ENCODE data around the gene GRAP2. TPM values are rescaled to one million over a fixed set of nuclear protein-coding genes. Genes with fewer than 3 reads are reported as not detected.

GRAP2 gene
- total and polyA plus RNA-seq, 9 of the 15 experiments (the other 6 are each of a cell fraction or from before 2014, with no cell fraction given): 4.8 to 88.7 (median 60.4) TPM

DNA sequence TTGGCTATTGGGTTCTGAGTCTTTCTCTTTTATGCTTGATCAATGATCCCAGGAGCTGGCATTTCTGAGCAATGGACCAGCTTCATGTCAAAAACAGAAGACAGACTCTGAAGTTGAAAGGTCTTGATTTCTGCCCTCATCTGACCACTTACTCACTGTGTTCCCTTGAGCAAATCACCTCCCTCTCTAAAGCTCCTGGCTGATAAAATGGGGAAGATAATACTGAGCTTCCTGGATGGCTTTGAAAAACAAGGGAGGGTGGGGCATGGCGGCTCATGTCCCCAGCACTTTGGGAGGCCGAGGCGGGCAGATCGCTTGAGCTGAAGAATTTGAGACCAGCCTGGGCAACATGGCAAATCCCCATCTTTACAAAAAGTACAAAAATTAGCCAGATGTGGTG, 100.2 kb downstream of the GRAP2 start:
- no peak overlapping the region for H3K4me2 ChIP-seq (ENCODE audit: insufficient read depth, low read length)
- no peaks in the 10 kb centered on the region; the same call in 1 of the 2 replicates for H4K20me1 ChIP-seq (replicated peaks; ENCODE audit: control insufficient read depth, insufficient read depth, low read length)
- H3K27ac ChIP-seq (ENCODE audit: extremely low read depth, low read depth, low read length): no peak overlapping the region
- H3K9me1 ChIP-seq (ENCODE audit: control insufficient read depth, insufficient read depth, low read length): no peaks in the 10 kb centered on the region
- peaks cover 42 to 52% of the 10 kb centered on the region in 2 experiments for H3K4me1 ChIP-seq (replicated peaks in 1 of 2; ENCODE audit: control insufficient read depth in 2 of 2, insufficient read depth in 2 of 2, low read length in 2 of 2)
- in situ Hi-C loops (cut with MboI) (no loop called here), intact Hi-C loops (cut with micrococcal nuclease) (no loop called here)
- FAIRE-seq: no peak
- POLR2A ChIA-PET: interaction anchor here (0.6 to 1.9 kb wide), 4 partner anchors 25 to 387 kb away, joined by 3 to 10 read pairs (median 4); no protein-coding TSS in a partner anchor
- BruUV-seq (replicated peaks): no TSS peak
- H3K79me2 ChIP-seq (ENCODE audit: control insufficient read depth, insufficient read depth, low read length): no peaks in the 10 kb centered on the region
- no peaks in the 10 kb centered on the region for H3K27me3 ChIP-seq (ENCODE audit: control insufficient read depth in 2 of 2, insufficient read depth in 2 of 2, low read length in 2 of 2)
- CTCF ChIA-PET (ENCODE audit: low intra/inter-chr PET ratio): no interaction called here
- no peak overlapping the region for H2AFZ ChIP-seq (ENCODE audit: low read depth, low read length)
- peak overlapping the region in 1 of 2 experiments; percentile 67; a peak in 1 of 4 replicates for H3K9ac ChIP-seq (ENCODE audit: insufficient read depth in 1 of 2, low read depth in 2 of 2, low read length in 2 of 2)
- WGBS (ENCODE audit: insufficient coverage, low coverage, missing lambda C conversion rate): 16% methylated on average over 3 of the region's 4 CpGs
- no peaks in the 10 kb centered on the region for H3K9me3 ChIP-seq (replicated peaks; ENCODE audit: control insufficient read depth, insufficient read depth, low read depth, low read length)
- no peak overlapping the region for H3K4me3 ChIP-seq
- peak in 1 of 4 experiments; percentile 35 for DNase-seq (ENCODE audit: extremely low read depth in 1 of 4, low spot score in 3 of 4)
- no peaks in the 10 kb centered on the region for H3K36me3 ChIP-seq (ENCODE audit: control insufficient read depth, insufficient read depth, low read length)
- ATAC-seq: 0 out of 3 replicates have a peak, but pooled peaks have one; percentile 20
- no peak for TF ChIP-seq SMARCA4 (IDR thresholded peaks at IDR 0.05)
- no peak for TF ChIP-seq CBX1 (IDR thresholded peaks at IDR 0.05; ENCODE audit: low read depth)
- TF ChIP-seq, protein P1, sequence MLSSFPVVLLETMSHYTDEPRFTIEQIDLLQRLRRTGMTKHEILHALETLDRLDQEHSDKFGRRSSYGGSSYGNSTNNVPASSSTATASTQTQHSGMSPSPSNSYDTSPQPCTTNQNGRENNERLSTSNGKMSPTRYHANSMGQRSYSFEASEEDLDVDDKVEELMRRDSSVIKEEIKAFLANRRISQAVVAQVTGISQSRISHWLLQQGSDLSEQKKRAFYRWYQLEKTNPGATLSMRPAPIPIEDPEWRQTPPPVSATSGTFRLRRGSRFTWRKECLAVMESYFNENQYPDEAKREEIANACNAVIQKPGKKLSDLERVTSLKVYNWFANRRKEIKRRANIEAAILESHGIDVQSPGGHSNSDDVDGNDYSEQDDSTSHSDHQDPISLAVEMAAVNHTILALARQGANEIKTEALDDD (IDR thresholded peaks at IDR 0.05): peak; percentile 56; the same call in 1 of the 2 replicates
- TF ChIP-seq ZSCAN32 (CRISPR knock-in tag; IDR thresholded peaks at IDR 0.05): no peak
- 0 out of 2 replicates have a peak, but pooled peaks have one; percentile 28 for TF ChIP-seq FOSL1 (tag; conservative IDR thresholded peaks at IDR 0.05)
- TF ChIP-seq, protein P2, sequence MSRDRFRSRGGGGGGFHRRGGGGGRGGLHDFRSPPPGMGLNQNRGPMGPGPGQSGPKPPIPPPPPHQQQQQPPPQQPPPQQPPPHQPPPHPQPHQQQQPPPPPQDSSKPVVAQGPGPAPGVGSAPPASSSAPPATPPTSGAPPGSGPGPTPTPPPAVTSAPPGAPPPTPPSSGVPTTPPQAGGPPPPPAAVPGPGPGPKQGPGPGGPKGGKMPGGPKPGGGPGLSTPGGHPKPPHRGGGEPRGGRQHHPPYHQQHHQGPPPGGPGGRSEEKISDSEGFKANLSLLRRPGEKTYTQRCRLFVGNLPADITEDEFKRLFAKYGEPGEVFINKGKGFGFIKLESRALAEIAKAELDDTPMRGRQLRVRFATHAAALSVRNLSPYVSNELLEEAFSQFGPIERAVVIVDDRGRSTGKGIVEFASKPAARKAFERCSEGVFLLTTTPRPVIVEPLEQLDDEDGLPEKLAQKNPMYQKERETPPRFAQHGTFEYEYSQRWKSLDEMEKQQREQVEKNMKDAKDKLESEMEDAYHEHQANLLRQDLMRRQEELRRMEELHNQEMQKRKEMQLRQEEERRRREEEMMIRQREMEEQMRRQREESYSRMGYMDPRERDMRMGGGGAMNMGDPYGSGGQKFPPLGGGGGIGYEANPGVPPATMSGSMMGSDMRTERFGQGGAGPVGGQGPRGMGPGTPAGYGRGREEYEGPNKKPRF (IDR thresholded peaks at IDR 0.05; ENCODE audit: low read depth, low read length): no peak
- no peak for TF ChIP-seq SIN3B (IDR thresholded peaks at IDR 0.05; ENCODE audit: low read depth)
- TF ChIP-seq EGR1 (conservative IDR thresholded peaks at IDR 0.05): no peak
- TF ChIP-seq, protein P3, sequence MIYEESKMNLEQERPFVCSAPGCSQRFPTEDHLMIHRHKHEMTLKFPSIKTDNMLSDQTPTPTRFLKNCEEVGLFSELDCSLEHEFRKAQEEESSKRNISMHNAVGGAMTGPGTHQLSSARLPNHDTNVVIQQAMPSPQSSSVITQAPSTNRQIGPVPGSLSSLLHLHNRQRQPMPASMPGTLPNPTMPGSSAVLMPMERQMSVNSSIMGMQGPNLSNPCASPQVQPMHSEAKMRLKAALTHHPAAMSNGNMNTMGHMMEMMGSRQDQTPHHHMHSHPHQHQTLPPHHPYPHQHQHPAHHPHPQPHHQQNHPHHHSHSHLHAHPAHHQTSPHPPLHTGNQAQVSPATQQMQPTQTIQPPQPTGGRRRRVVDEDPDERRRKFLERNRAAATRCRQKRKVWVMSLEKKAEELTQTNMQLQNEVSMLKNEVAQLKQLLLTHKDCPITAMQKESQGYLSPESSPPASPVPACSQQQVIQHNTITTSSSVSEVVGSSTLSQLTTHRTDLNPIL (CRISPR knock-in tag; IDR thresholded peaks at IDR 0.05): no peak
- peak in 1 of 2 experiments; percentile 73; a peak in 1 of 4 replicates for TF ChIP-seq RCOR1 (IDR thresholded peaks at IDR 0.05; ENCODE audit: borderline replicate concordance in 1 of 2, low read depth in 2 of 2, low read length in 2 of 2)
- TF ChIP-seq RBM17 (IDR thresholded peaks at IDR 0.05; ENCODE audit: borderline replicate concordance, low read depth, low read length): no peak
- TF ChIP-seq, protein P4, sequence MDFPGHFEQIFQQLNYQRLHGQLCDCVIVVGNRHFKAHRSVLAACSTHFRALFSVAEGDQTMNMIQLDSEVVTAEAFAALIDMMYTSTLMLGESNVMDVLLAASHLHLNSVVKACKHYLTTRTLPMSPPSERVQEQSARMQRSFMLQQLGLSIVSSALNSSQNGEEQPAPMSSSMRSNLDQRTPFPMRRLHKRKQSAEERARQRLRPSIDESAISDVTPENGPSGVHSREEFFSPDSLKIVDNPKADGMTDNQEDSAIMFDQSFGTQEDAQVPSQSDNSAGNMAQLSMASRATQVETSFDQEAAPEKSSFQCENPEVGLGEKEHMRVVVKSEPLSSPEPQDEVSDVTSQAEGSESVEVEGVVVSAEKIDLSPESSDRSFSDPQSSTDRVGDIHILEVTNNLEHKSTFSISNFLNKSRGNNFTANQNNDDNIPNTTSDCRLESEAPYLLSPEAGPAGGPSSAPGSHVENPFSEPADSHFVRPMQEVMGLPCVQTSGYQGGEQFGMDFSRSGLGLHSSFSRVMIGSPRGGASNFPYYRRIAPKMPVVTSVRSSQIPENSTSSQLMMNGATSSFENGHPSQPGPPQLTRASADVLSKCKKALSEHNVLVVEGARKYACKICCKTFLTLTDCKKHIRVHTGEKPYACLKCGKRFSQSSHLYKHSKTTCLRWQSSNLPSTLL (IDR thresholded peaks at IDR 0.05): no peak
- no peak for TF ChIP-seq GABPB2 (CRISPR knock-in tag; conservative IDR thresholded peaks at IDR 0.05)
- no peak for TF ChIP-seq MTA3 (IDR thresholded peaks at IDR 0.05; ENCODE audit: borderline replicate concordance)
- TF ChIP-seq, protein P5, sequence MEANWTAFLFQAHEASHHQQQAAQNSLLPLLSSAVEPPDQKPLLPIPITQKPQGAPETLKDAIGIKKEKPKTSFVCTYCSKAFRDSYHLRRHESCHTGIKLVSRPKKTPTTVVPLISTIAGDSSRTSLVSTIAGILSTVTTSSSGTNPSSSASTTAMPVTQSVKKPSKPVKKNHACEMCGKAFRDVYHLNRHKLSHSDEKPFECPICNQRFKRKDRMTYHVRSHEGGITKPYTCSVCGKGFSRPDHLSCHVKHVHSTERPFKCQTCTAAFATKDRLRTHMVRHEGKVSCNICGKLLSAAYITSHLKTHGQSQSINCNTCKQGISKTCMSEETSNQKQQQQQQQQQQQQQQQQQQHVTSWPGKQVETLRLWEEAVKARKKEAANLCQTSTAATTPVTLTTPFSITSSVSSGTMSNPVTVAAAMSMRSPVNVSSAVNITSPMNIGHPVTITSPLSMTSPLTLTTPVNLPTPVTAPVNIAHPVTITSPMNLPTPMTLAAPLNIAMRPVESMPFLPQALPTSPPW (CRISPR knock-in tag; IDR thresholded peaks at IDR 0.05): peak; percentile 31; the same call in 1 of the 2 replicates

Data from K562 (cell line).